NT2/D1 (cell line): ENCODE measurements around the gene EPM2AIP1.

Source experiments
- DNase-seq: peaks from one replicate; pipeline ENCODE4 v3.0.0-alpha.2; 2011; ENCODE audit warnings: low read depth, low spot score
- H3K27me3 ChIP-seq: 2 replicates; pipeline ENCODE4 v1.6.0; 2011; ENCODE audit warnings: mild to moderate bottlenecking; ENCODE audit not compliant: insufficient read length, insufficient read depth
- H3K36me3 ChIP-seq: 2 replicates; pipeline ENCODE4 v1.6.1; 2011; ENCODE audit warnings: mild to moderate bottlenecking, low read length, mixed read lengths; ENCODE audit not compliant: insufficient read depth, insufficient read length
- H3K4me1 ChIP-seq: 2 replicates; pipeline ENCODE4 v1.5.1; 2011; ENCODE audit not compliant: insufficient read depth, insufficient read length
- H3K4me3 ChIP-seq: 2 replicates; pipeline ENCODE4 v1.5.1; 2011; ENCODE audit warnings: low read depth; ENCODE audit not compliant: insufficient read length
- H3K9ac ChIP-seq: 2 replicates; pipeline ENCODE4 v1.6.0; 2011; ENCODE audit warnings: low read depth; ENCODE audit not compliant: insufficient read length
- H3K9me3 ChIP-seq: 2 replicates; pipeline ENCODE4 v1.5.1; 2011; ENCODE audit warnings: mild to moderate bottlenecking, low read length; ENCODE audit not compliant: insufficient read depth
- SUZ12 ChIP-seq: IDR thresholded peaks from 2 replicates; pipeline ENCODE4 v1.6.1; 2011; ENCODE audit not compliant: insufficient read length, insufficient read depth; ENCODE audit errors: extremely low read depth
- YY1 ChIP-seq: IDR thresholded peaks from 2 replicates; pipeline ENCODE4 v1.6.1; 2011; ENCODE audit not compliant: insufficient read length, insufficient read depth
- ZNF274 ChIP-seq: IDR thresholded peaks from 2 replicates; pipeline ENCODE4 v1.6.1; 2011; ENCODE audit warnings: mild to moderate bottlenecking, low read depth, low read length

Gene EPM2AIP1

GRCh38 chr3:37024820-37025405, 32.0 kb upstream of the EPM2AIP1 start:
- Histone ChIP-seq H3K27me3 (no peaks in the 10 kb centered on the region), H3K4me1 (no peaks in the 10 kb centered on the region), H3K4me3 (no peak overlapping the region), H3K9me3 (no peaks in the 10 kb centered on the region; the same call in 1 of the 2 replicates), H3K9ac (no peak overlapping the region), H3K36me3 (peaks cover 95% of the 10 kb centered on the region)
- no peak for DNase-seq
- TF ChIP-seq ZNF274: no peak
- no peak for TF ChIP-seq YY1
- TF ChIP-seq SUZ12: no peak

GRCh38 chr3:37024092-37024491, 31.2 kb upstream of the EPM2AIP1 start:
- no peaks in the 10 kb centered on the region for H3K27me3 ChIP-seq
- H3K9me3 ChIP-seq: no peaks in the 10 kb centered on the region; the same call in 1 of the 2 replicates
- H3K36me3 ChIP-seq: peaks cover 93% of the 10 kb centered on the region
- DNase-seq: no peak
- no peaks in the 10 kb centered on the region for H3K4me1 ChIP-seq
- H3K9ac ChIP-seq: no peak overlapping the region
- TF ChIP-seq YY1 (no peak), SUZ12 (no peak), ZNF274 (no peak)
- no peak overlapping the region for H3K4me3 ChIP-seq

GRCh38 chr3:37017683-37018082, 24.8 kb upstream of the EPM2AIP1 start:
- no peak overlapping the region for H3K9ac ChIP-seq
- DNase-seq: no peak
- TF ChIP-seq YY1 (no peak), ZNF274 (no peak), SUZ12 (no peak)
- H3K4me1 ChIP-seq: no peaks in the 10 kb centered on the region
- H3K4me3 ChIP-seq: no peak overlapping the region
- no peaks in the 10 kb centered on the region for H3K27me3 ChIP-seq
- H3K36me3 ChIP-seq: peaks cover 89% of the 10 kb centered on the region
- no peaks in the 10 kb centered on the region for H3K9me3 ChIP-seq

GRCh38 chr3:37016903-37017302, 24.0 kb upstream of the EPM2AIP1 start:
- TF ChIP-seq ZNF274: no peak
- no peak for TF ChIP-seq YY1
- TF ChIP-seq SUZ12: no peak
- Histone ChIP-seq H3K27me3 (no peaks in the 10 kb centered on the region), H3K4me1 (no peaks in the 10 kb centered on the region), H3K9ac (no peak overlapping the region), H3K36me3 (peaks cover 89% of the 10 kb centered on the region), H3K9me3 (no peaks in the 10 kb centered on the region), H3K4me3 (no peak overlapping the region)
- DNase-seq: no peak

- no peak for DNase-seq
- TF ChIP-seq YY1 (no peak), ZNF274 (no peak), SUZ12 (no peak)
- no peaks in the 10 kb centered on the region for H3K4me1 ChIP-seq
- H3K9me3 ChIP-seq: no peaks in the 10 kb centered on the region
- H3K36me3 ChIP-seq: peaks cover 85% of the 10 kb centered on the region
- H3K27me3 ChIP-seq: no peaks in the 10 kb centered on the region
- H3K9ac ChIP-seq: no peak overlapping the region
- H3K4me3 ChIP-seq: no peak overlapping the region
These were observed 22.7 kb upstream of the EPM2AIP1 start for GRCh38 chr3:37015642-37016041.

GRCh38 chr3:37014620-37015019, 21.7 kb upstream of the EPM2AIP1 start:
- no peaks in the 10 kb centered on the region for H3K9me3 ChIP-seq
- no peak overlapping the region for H3K9ac ChIP-seq
- no peaks in the 10 kb centered on the region for H3K27me3 ChIP-seq
- H3K36me3 ChIP-seq: peaks cover 79% of the 10 kb centered on the region
- DNase-seq: no peak
- TF ChIP-seq SUZ12 (no peak), YY1 (no peak), ZNF274 (no peak)
- no peak overlapping the region for H3K4me3 ChIP-seq
- H3K4me1 ChIP-seq: no peaks in the 10 kb centered on the region

GRCh38 chr3:36993326-36994283, 674 bp upstream of the EPM2AIP1 start, which contains the start of gene MLH1:
TSS of gene MLH1 (plus strand) at chr3:36993518. CDS start at chr3:36993548, 30 bp downstream.
- Histone ChIP-seq H3K36me3 (peaks cover 70% of the 10 kb centered on the region), H3K27me3 (no peaks in the 10 kb centered on the region), H3K4me3 (peak within 1 kb of the TSS; percentile 76), H3K9me3 (peaks cover 10% of the 10 kb centered on the region; the same call in 1 of the 2 replicates), H3K9ac (peak within 1 kb of the TSS; percentile 88), H3K4me1 (no peaks in the 10 kb centered on the region)
- peak; percentile 100 for DNase-seq
- TF ChIP-seq SUZ12 (no peak), YY1 (peak; percentile 95)
